Subcutaneous adipose tissue (tissue), 4 donors: ENCODE results near the gene FARS2. TPM values are rescaled to one million over a fixed set of nuclear protein-coding genes. Genes with fewer than 3 reads are reported as not detected.

Experiments
- total RNA-seq, 4 donors: library from RNA; depleted of rRNA; stranded (reverse); fragments of >200 nt; gene quantifications; one replicate each; pipeline ENCODE4 v1.1.0, GENCODE V29; 2016
- TF ChIP-seq, protein P1 (sequence below): fragments of 450-650 bp; IDR thresholded peaks from one replicate; pipeline ENCODE4 v1.5.1; 2016; ENCODE audit warnings: low read depth, mild to moderate bottlenecking, control low read depth, antibody characterized with exemption, moderate library complexity

FARS2 gene
- total RNA-seq, 4 donors from 2014 or later = 6.2 to 13.6 (median 11.3) TPM

DNA sequence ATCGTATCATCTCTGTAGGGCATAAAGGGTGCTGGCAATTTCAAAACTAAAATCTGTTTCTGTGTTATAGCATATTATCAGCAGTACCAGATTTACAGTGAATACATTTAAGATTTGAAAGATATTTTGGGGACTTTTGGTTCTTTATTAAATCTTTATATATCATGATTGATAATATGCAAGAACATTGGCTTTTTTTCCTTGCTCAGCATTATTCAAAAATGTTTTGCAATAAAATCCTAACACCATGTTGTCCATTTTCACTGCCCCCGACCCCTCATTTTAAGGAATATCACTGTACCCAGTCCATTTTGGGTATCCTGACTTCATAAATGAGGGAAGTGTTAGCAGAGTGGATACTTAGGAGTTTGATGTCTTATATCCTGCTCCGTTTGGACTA, 16.3 kb downstream of the FARS2 start:
- TF ChIP-seq, protein P1, sequence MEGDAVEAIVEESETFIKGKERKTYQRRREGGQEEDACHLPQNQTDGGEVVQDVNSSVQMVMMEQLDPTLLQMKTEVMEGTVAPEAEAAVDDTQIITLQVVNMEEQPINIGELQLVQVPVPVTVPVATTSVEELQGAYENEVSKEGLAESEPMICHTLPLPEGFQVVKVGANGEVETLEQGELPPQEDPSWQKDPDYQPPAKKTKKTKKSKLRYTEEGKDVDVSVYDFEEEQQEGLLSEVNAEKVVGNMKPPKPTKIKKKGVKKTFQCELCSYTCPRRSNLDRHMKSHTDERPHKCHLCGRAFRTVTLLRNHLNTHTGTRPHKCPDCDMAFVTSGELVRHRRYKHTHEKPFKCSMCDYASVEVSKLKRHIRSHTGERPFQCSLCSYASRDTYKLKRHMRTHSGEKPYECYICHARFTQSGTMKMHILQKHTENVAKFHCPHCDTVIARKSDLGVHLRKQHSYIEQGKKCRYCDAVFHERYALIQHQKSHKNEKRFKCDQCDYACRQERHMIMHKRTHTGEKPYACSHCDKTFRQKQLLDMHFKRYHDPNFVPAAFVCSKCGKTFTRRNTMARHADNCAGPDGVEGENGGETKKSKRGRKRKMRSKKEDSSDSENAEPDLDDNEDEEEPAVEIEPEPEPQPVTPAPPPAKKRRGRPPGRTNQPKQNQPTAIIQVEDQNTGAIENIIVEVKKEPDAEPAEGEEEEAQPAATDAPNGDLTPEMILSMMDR = no peak

- TF ChIP-seq, protein P1 = no peak
These were observed 16.7 kb downstream of the FARS2 start for GRCh38 chr6:5278047-5278446.

DNA sequence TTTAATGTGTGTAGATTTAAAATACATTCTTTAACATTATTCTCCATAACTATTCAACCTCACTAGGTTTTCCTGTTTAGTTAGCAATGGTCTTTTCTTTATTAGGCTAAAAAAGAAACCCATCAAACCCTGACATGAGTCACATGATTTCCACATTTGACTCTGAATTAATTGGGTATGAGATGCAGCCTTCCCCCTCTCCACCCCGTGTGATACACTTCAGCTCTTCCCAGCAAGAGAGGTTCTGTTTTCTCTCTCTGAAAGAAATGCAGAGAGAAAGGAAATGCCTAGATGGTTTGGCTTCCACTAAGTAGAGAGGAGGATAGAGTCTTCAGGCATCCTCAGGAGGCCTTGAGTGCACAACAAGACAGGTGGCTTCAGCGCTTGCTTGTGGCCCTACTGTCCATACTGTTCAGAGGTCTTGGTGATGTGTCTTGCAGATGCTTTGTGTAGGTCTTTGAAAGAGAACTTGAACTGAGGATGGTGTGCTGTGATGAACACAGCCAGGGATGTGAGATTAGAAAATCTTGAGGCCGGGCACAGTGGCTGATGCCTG, 17.3 kb downstream of the FARS2 start:
- TF ChIP-seq, protein P1 = no peak

- TF ChIP-seq, protein P1 = no peak
These were observed 18.6 kb downstream of the FARS2 start for GRCh38 chr6:5279891-5280338.

DNA sequence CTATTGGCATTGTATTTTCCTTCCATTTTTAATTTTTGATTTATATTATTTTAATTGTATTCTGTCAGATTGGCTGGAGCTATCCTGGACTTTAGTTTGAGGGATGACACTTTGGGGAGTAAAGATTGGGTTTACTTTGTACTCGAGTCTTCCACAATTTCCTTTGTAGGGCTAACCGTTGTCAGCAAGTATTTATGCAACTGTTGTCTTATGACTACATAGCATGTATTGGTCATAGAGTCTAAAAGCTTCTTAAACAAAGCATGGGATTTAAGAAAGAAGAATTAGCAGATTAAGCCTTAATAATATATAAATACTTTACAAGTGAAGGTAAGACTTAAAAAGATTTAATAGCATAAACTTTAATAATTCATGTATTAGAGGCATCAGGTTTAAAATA, 19.6 kb downstream of the FARS2 start:
- TF ChIP-seq, protein P1 = no peak

GRCh38 chr6:5282191-5282623, 20.9 kb downstream of the FARS2 start:
- TF ChIP-seq, protein P1 = no peak

DNA sequence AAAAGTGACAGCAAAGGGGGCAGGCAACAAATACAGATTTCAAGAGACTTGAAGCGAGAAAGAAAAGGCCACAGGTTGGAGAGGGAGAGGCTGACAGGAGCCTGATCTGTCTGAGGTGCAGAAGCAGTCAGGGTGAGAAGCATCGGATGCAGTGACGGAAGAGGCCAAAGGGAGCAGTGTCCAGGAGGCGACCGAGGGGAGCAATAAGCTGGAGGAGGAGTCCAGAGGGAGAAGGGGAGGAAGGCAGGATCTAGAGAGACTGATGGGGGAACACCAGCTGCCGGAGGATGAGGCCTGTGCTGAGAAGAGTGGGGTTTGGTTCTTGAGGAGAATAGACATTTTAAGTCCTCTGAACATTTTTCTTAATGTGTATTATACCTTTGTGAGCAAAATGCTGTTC, 23.8 kb downstream of the FARS2 start:
- TF ChIP-seq, protein P1 = no peak
